H9 (cell line): ENCODE data around the gene PALD1. TPM values are rescaled to one million over a fixed set of nuclear protein-coding genes. Genes with fewer than 3 reads are reported as not detected.

Experiments used
- DNase-seq: peaks from one replicate; pipeline ENCODE4 v3.0.0-alpha.2; 2017
- H2AFZ ChIP-seq: one replicate; pipeline ENCODE4 v1.6.1; 2013; ENCODE audit warnings: mild to moderate bottlenecking, low read length, control low read depth, moderate library complexity
- H2AK5ac ChIP-seq: 2 replicates; pipeline ENCODE4 v1.6.1; 2013; ENCODE audit warnings: low read length, control low read depth, mixed read lengths; ENCODE audit not compliant: insufficient read length
- H2BK120ac ChIP-seq: one replicate; pipeline ENCODE4 v1.6.1; 2013; ENCODE audit warnings: low read depth, mild to moderate bottlenecking, low read length, control low read depth, inconsistent platforms; ENCODE audit not compliant: poor library complexity, severe bottlenecking
- H2BK12ac ChIP-seq: 2 replicates; pipeline ENCODE4 v1.6.1; 2013; ENCODE audit warnings: low read length, control low read depth, mixed read lengths, low read depth; ENCODE audit not compliant: insufficient read length
- H2BK15ac ChIP-seq: 2 replicates; pipeline ENCODE4 v1.6.1; 2013; ENCODE audit warnings: low read depth, low read length, control low read depth
- H2BK20ac ChIP-seq: one replicate; pipeline ENCODE4 v1.6.1; 2013; ENCODE audit warnings: low read depth, mild to moderate bottlenecking, low read length, control low read depth, inconsistent platforms; ENCODE audit not compliant: poor library complexity, severe bottlenecking
- H2BK5ac ChIP-seq: 2 replicates; pipeline ENCODE4 v1.6.1; 2013; ENCODE audit warnings: low read length, control low read depth, mixed read lengths; ENCODE audit not compliant: insufficient read length
- H3K14ac ChIP-seq: 2 replicates; pipeline ENCODE4 v1.6.1; 2013; ENCODE audit warnings: low read length, control low read depth; ENCODE audit not compliant: insufficient read depth
- H3K18ac ChIP-seq: 2 replicates; pipeline ENCODE4 v1.6.1; 2013; ENCODE audit warnings: low read depth, mild to moderate bottlenecking, mixed read lengths, low read length, control low read depth; ENCODE audit not compliant: insufficient read length
- H3K23ac ChIP-seq: 2 replicates; pipeline ENCODE4 v1.6.1; 2013; ENCODE audit warnings: low read length, control low read depth, mixed read lengths, low read depth; ENCODE audit not compliant: insufficient read length
- H3K23me2 ChIP-seq: 2 replicates; pipeline ENCODE4 v1.6.1; 2013; ENCODE audit warnings: low read depth, mild to moderate bottlenecking, mixed read lengths, low read length, control low read depth; ENCODE audit not compliant: insufficient read length, poor library complexity, severe bottlenecking
- H3K27ac ChIP-seq: 2 replicates; pipeline ENCODE4 v1.5.1; 2013; ENCODE audit warnings: low read length, control low read depth, mixed read lengths, low read depth; ENCODE audit not compliant: insufficient read length
- H3K27me3 ChIP-seq: 2 replicates; pipeline ENCODE4 v1.6.1; 2013; ENCODE audit warnings: low read length, control low read depth, inconsistent platforms; ENCODE audit not compliant: insufficient read depth
- H3K4ac ChIP-seq: 2 replicates; pipeline ENCODE4 v1.6.1; 2013; ENCODE audit warnings: low read depth, mild to moderate bottlenecking, control low read depth, inconsistent platforms, low read length, moderate library complexity
- H3K4me1 ChIP-seq: 2 replicates; pipeline ENCODE4 v1.6.1; 2013; ENCODE audit warnings: low read length, control low read depth, inconsistent platforms; ENCODE audit not compliant: insufficient read depth
- H3K4me2 ChIP-seq: 2 replicates; pipeline ENCODE4 v1.6.1; 2013; ENCODE audit warnings: low read length, control low read depth, mixed read lengths; ENCODE audit not compliant: insufficient read length, insufficient read depth
- H3K56ac ChIP-seq: 2 replicates; pipeline ENCODE4 v1.6.1; 2013; ENCODE audit warnings: low read depth, mild to moderate bottlenecking, mixed read lengths, low read length, control low read depth; ENCODE audit not compliant: insufficient read length
- H3K79me1 ChIP-seq: 2 replicates; pipeline ENCODE4 v1.6.1; 2013; ENCODE audit warnings: low read depth, mild to moderate bottlenecking, moderate library complexity, low read length, control low read depth, inconsistent platforms; ENCODE audit not compliant: insufficient read depth, poor library complexity, severe bottlenecking
- H3K79me2 ChIP-seq: 2 replicates; pipeline ENCODE4 v1.6.1; 2013; ENCODE audit warnings: low read length, control low read depth, inconsistent platforms; ENCODE audit not compliant: insufficient read depth
- H3K9ac ChIP-seq: 2 replicates; pipeline ENCODE4 v1.6.1; 2013; ENCODE audit warnings: low read length, control low read depth, mixed read lengths; ENCODE audit not compliant: insufficient read length; ENCODE audit errors: extremely low read depth
- H3K9me3 ChIP-seq: one replicate; pipeline ENCODE4 v1.6.1; 2013; ENCODE audit warnings: low read depth, low read length, inconsistent platforms; ENCODE audit not compliant: control insufficient read depth
- H3T11ph ChIP-seq: one replicate; pipeline ENCODE4 v1.6.1; 2013; ENCODE audit warnings: mild to moderate bottlenecking, low read length, control low read depth, inconsistent platforms
- H4K20me1 ChIP-seq: one replicate; pipeline ENCODE4 v1.6.1; 2013; ENCODE audit not compliant: control insufficient read depth, insufficient read length, insufficient read depth
- H4K5ac ChIP-seq: 2 replicates; pipeline ENCODE4 v1.6.1; 2013; ENCODE audit warnings: low read depth, mild to moderate bottlenecking, mixed read lengths, low read length, control low read depth; ENCODE audit not compliant: insufficient read length
- H4K8ac ChIP-seq: replicated peaks from 2 replicates; pipeline ENCODE4 v1.6.1; 2013; ENCODE audit warnings: low read length, control low read depth, mixed read lengths, low read depth; ENCODE audit not compliant: insufficient read length
- H4K91ac ChIP-seq: 2 replicates; pipeline ENCODE4 v1.6.1; 2013; ENCODE audit warnings: low read depth, mild to moderate bottlenecking, moderate library complexity, mixed read lengths, low read length, control low read depth; ENCODE audit not compliant: insufficient read length
- H3K27ac Mint-ChIP-seq, 3 experiments: 2 replicates in 2 of 3; 3 replicates in 1 of 3; pipeline ENCODE4 v1.8.0; 2020 to 2021; ENCODE audit warnings: mixed read lengths in 3 of 3, mild to moderate bottlenecking in 1 of 3, moderate library complexity in 1 of 3
- H3K27me3 Mint-ChIP-seq: 2 replicates; pipeline ENCODE4 v1.8.0; 2021; ENCODE audit warnings: low read depth, mild to moderate bottlenecking, moderate library complexity, mixed read lengths
- H3K36me3 Mint-ChIP-seq, 3 experiments: 2 replicates in 2 of 3; 3 replicates in 1 of 3; pipeline ENCODE4 v1.8.0; 2020 to 2021; ENCODE audit warnings: low read depth in 3 of 3, mixed read lengths in 3 of 3; ENCODE audit not compliant: insufficient read depth in 1 of 3
- H3K4me1 Mint-ChIP-seq, 2 experiments: 2 replicates each; pipeline ENCODE4 v1.8.0; 2020; ENCODE audit warnings: mixed read lengths in 2 of 2
- H3K4me3 Mint-ChIP-seq, 2 experiments: 2 replicates in 1 of 2; 3 replicates in 1 of 2; pipeline ENCODE4 v1.8.0; 2020 to 2021; ENCODE audit warnings: mild to moderate bottlenecking in 2 of 2, mixed read lengths in 2 of 2, moderate library complexity in 1 of 2
- H3K9me3 Mint-ChIP-seq, 2 experiments: 2 replicates in 1 of 2; 3 replicates in 1 of 2; pipeline ENCODE4 v1.8.0; 2020; ENCODE audit warnings: mild to moderate bottlenecking in 2 of 2, mixed read lengths in 2 of 2, moderate library complexity in 1 of 2
- WGBS: extraction: QIAGEN DNeasy Blood & Tissue Kit; methylation state at CpG from one replicate; pipeline ENCODE4 v1.1.7; 2013; ENCODE audit warnings: missing lambda C conversion rate, low lambda C conversion rate, mixed read lengths; ENCODE audit not compliant: insufficient read length; ENCODE audit errors: extremely low coverage; 5-methylcytosine and 5-hydroxymethylcytosine counted together
- total RNA-seq: library from RNA; stranded (reverse); gene quantifications from 2 replicates; pipeline ENCODE4 v1.2.1, GENCODE V29; 2021
- TF ChIP-seq, protein P1 (sequence below): fragments of 200-600 bp; sonication (generic); conservative IDR thresholded peaks from 3 replicates; pipeline ENCODE4 v1.8.0; 2021; ENCODE audit warnings: antibody characterized with exemption, mild to moderate bottlenecking

PALD1 gene
- total RNA-seq, 1 experiment from 2014 or later, result 21.1 TPM

DNA sequence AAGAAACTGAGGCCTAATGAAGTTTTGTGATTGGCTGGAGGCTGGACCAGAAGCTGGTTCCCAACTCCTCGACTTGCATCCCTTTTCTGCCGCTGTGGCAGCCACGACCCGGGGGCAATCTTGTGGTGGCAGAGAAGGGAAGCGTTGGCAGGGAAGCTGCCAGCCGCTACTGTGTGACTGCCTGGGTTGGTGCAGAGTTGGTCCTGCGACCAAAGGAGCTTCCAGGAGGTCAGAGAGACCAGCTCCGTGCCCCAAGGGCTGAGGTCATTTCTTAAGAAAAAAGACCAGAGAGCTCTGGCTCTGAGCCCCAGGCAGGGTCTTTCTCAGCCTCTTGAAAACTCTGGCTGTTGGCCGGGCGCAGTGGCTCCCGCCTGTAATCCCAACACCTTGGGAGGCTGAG lies 76.8 kb downstream of the PALD1 start:
- Histone ChIP-seq H2AFZ (no peak overlapping the region), H3K9me3 (no peaks in the 10 kb centered on the region), H4K91ac (no peak overlapping the region), H3K79me2 (no peaks in the 10 kb centered on the region), H2BK12ac (no peak overlapping the region), H4K8ac (no peak overlapping the region), H4K20me1 (no peaks in the 10 kb centered on the region), H3K4ac (no peak overlapping the region), H2BK20ac (no peak overlapping the region), H3K23ac (no peak overlapping the region), H2BK120ac (no peak overlapping the region), H3K4me1 (no peaks in the 10 kb centered on the region), H4K5ac (no peak overlapping the region), H3K79me1 (no peaks in the 10 kb centered on the region), H3K9ac (no peak overlapping the region), H3K18ac (no peak overlapping the region), H2BK15ac (no peak overlapping the region), H3K14ac (no peak overlapping the region), H3K27me3 (no peaks in the 10 kb centered on the region), H3K56ac (no peak overlapping the region), H3K27ac (no peak overlapping the region), H3K4me2 (no peak overlapping the region), H2BK5ac (no peak overlapping the region), H2AK5ac (no peak overlapping the region), H3T11ph (no peak overlapping the region), H3K23me2 (no peaks in the 10 kb centered on the region)
- H3K27ac Mint-ChIP-seq, result no peak overlapping the region; a peak in 1 of 7 replicates
- TF ChIP-seq, protein P1, sequence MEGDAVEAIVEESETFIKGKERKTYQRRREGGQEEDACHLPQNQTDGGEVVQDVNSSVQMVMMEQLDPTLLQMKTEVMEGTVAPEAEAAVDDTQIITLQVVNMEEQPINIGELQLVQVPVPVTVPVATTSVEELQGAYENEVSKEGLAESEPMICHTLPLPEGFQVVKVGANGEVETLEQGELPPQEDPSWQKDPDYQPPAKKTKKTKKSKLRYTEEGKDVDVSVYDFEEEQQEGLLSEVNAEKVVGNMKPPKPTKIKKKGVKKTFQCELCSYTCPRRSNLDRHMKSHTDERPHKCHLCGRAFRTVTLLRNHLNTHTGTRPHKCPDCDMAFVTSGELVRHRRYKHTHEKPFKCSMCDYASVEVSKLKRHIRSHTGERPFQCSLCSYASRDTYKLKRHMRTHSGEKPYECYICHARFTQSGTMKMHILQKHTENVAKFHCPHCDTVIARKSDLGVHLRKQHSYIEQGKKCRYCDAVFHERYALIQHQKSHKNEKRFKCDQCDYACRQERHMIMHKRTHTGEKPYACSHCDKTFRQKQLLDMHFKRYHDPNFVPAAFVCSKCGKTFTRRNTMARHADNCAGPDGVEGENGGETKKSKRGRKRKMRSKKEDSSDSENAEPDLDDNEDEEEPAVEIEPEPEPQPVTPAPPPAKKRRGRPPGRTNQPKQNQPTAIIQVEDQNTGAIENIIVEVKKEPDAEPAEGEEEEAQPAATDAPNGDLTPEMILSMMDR, result no peak
- no peak overlapping the region for H3K4me3 Mint-ChIP-seq
- DNase-seq, result no peak
- H3K4me1 Mint-ChIP-seq, result peaks cover 19 to 21% of the 10 kb centered on the region in 2 experiments
- H3K36me3 Mint-ChIP-seq, result peaks cover 10 to 24% (median 11%) of the 10 kb centered on the region in 3 experiments; a peak in 5 of 7 replicates
- H3K27me3 Mint-ChIP-seq, result no peaks in the 10 kb centered on the region
- no CpG with 5 or more reads among the region's 11 CpGs for WGBS
- H3K9me3 Mint-ChIP-seq, result no peaks in the 10 kb centered on the region; a peak in 1 of 5 replicates
